Measurements from ENCODE around the gene UBE2N.

GRCh38 chr12:93429852-93430251, 11.9 kb downstream of the UBE2N start:
- TF ChIP-seq CTCF (IDR thresholded peaks at IDR 0.05; ENCODE audit: insufficient read depth, low read length, poor library complexity, severe bottlenecking) (no peak), EZH2phosphoT487 (conservative IDR thresholded peaks at IDR 0.05; ENCODE audit: low read length) (no peak)
